SU-DHL-6 (cell line): ENCODE data around the gene SREK1IP1.

ENCODE experiments used
- CTCF ChIP-seq: fragments of 200-600 bp; sonication (generic); IDR thresholded peaks from one replicate; pipeline ENCODE4 v1.5.1; 2017; ENCODE audit warnings: antibody characterized with exemption, mild to moderate bottlenecking, low read length, moderate library complexity; ENCODE audit not compliant: insufficient read depth, poor library complexity, severe bottlenecking
- EZH2phosphoT487 ChIP-seq: fragments of 200-600 bp; sonication (generic), shearing (Covaris generic); conservative IDR thresholded peaks from 2 replicates; pipeline ENCODE4 v1.6.1; 2018; ENCODE audit warnings: mild to moderate bottlenecking, antibody characterized with exemption, low read length, moderate library complexity, mixed read lengths

DNA sequence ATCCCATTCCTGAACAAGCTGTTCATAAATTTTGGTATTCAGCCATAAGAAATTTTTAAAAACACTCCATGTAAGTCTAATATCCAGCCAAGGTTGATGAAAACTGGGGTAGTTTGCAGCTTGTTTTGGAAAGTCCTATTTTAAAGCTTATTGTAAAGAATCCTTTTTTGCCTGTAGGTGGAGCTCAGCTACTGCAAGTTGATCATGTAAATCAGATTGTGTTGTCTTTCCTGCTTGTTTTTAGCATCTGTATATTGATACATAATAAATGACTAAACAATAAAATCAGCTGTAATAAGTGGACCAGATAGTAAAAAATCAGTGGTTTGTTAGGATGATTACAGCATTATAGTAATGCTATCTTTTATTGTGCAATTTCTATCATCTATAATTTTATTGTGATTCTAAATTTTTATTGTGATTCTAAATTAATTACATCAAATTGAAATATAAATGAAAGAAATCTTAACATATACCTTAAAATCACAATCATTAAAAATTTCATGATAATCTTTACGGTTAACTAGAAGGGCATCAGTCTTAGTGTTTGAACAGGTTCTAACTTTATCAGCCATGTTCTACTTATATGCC is 42.7 kb upstream of the SREK1IP1 start:
- TF ChIP-seq CTCF (peak; percentile 44), EZH2phosphoT487 (no peak)
